KOPT-K1 (cell line): ENCODE data around the gene RBBP8.

Source experiments
- H3K27ac ChIP-seq: fragments of 200-600 bp; sonication (generic); 2 replicates; pipeline ENCODE4 v1.5.1; 2016; ENCODE audit warnings: antibody characterized with exemption, mild to moderate bottlenecking, low read depth, low read length; ENCODE audit not compliant: poor library complexity, severe bottlenecking
- H3K36me3 ChIP-seq: fragments of 200-600 bp; sonication (generic); 2 replicates; pipeline ENCODE4 v1.5.1; 2017; ENCODE audit warnings: antibody characterized with exemption, mild to moderate bottlenecking, low read length, moderate library complexity; ENCODE audit not compliant: insufficient read depth
- H3K9me3 ChIP-seq: fragments of 200-600 bp; sonication (generic); 2 replicates; pipeline ENCODE4 v1.5.1; 2017; ENCODE audit warnings: antibody characterized with exemption, low read length, mild to moderate bottlenecking; ENCODE audit not compliant: insufficient read depth, poor library complexity, severe bottlenecking

Gene RBBP8

GRCh38 chr18:22999647-23000046 lies 66.5 kb downstream of the RBBP8 start:
- H3K27ac ChIP-seq: no peak overlapping the region
- H3K36me3 ChIP-seq: peaks cover 93% of the 10 kb centered on the region

GRCh38 chr18:23003289-23003688 lies 70.2 kb downstream of the RBBP8 start:
- H3K36me3 ChIP-seq: peaks cover 97% of the 10 kb centered on the region
- no peaks in the 10 kb centered on the region for H3K9me3 ChIP-seq
- H3K27ac ChIP-seq: no peak overlapping the region

More at GRCh38 chr18:22999647-23000046, 66.5 kb downstream of the RBBP8 start:
- H3K9me3 ChIP-seq: no peaks in the 10 kb centered on the region

- Histone ChIP-seq H3K9me3 (no peaks in the 10 kb centered on the region), H3K36me3 (peaks cover 75% of the 10 kb centered on the region)
Measured at GRCh38 chr18:23012249-23012648, 79.1 kb downstream of the RBBP8 start.

GRCh38 chr18:23020555-23021294 lies 87.6 kb downstream of the RBBP8 start:
- Histone ChIP-seq H3K9me3 (no peaks in the 10 kb centered on the region), H3K27ac (peak overlapping the region; percentile 41), H3K36me3 (peaks cover 76% of the 10 kb centered on the region)

More at GRCh38 chr18:23012249-23012648, 79.1 kb downstream of the RBBP8 start:
- no peak overlapping the region for H3K27ac ChIP-seq

GRCh38 chr18:23021623-23022022 lies 88.5 kb downstream of the RBBP8 start:
- Histone ChIP-seq H3K36me3 (peaks cover 77% of the 10 kb centered on the region), H3K9me3 (no peaks in the 10 kb centered on the region), H3K27ac (no peak overlapping the region)

DNA sequence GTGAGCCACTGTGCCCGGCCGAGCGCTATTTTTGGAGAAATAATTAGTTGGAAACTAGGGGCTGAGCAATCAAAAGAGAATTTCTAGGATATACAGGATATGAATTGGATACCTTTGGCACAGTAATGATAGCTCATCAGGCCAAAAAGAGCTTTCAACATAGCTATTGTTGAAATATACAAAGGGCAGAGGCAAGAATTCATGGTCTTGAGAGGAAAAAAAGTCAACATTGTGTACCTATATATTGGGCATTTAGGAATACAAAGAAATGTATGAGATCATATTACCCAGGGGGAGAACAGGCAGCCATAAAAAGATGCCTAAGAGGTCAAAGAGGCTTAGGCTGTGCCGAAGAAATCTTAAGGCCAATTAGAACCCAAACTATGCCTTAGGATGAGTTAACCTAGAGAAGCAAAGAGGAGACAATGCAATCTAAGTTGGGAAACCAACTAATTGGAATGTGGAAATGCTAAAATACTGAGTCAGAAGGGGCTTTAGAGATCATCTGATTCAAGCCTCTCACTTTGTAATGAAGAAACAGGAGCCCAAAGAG lies 99.0 kb downstream of the RBBP8 start:
- peaks cover 28% of the 10 kb centered on the region for H3K36me3 ChIP-seq
- H3K9me3 ChIP-seq: no peaks in the 10 kb centered on the region
- H3K27ac ChIP-seq: no peak overlapping the region

DNA sequence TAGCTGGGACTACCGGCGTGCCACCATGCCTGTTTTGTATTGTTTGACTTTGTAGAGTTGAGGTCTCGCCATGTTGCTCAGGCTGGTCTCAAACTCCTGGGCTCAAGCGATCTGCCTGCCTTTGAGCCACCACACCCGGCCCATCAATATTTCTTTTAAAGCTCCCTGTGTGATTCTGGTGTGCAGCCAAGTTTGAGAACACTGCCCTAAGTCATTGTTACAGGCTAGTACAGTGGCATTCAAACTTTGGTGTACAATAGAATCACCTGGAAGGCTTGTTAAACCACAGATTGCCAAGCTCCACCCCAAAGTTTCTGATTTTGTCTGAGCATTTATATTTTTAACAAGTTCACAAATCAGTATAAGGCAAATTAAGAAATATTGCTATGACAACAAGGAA lies 99.9 kb downstream of the RBBP8 start:
- H3K36me3 ChIP-seq: peaks cover 18% of the 10 kb centered on the region
- H3K9me3 ChIP-seq: no peaks in the 10 kb centered on the region
- H3K27ac ChIP-seq: no peak overlapping the region

- Histone ChIP-seq H3K27ac (no peak overlapping the region), H3K36me3 (no peaks in the 10 kb centered on the region), H3K9me3 (no peaks in the 10 kb centered on the region)
Measured at GRCh38 chr18:23036660-23037201, 103.6 kb downstream of the RBBP8 start.

- peaks cover 4% of the 10 kb centered on the region for H3K9me3 ChIP-seq
- H3K36me3 ChIP-seq: no peaks in the 10 kb centered on the region
- no peak overlapping the region for H3K27ac ChIP-seq
Measured at GRCh38 chr18:23037646-23038045, 104.5 kb downstream of the RBBP8 start.

GRCh38 chr18:23038712-23039111 lies 105.6 kb downstream of the RBBP8 start:
- no peak overlapping the region for H3K27ac ChIP-seq
- H3K9me3 ChIP-seq: peaks cover 4% of the 10 kb centered on the region
- no peaks in the 10 kb centered on the region for H3K36me3 ChIP-seq

- Histone ChIP-seq H3K27ac (no peak overlapping the region), H3K36me3 (no peaks in the 10 kb centered on the region), H3K9me3 (peaks cover 4% of the 10 kb centered on the region)
Measured at GRCh38 chr18:23042133-23042532, 109.0 kb downstream of the RBBP8 start.

DNA sequence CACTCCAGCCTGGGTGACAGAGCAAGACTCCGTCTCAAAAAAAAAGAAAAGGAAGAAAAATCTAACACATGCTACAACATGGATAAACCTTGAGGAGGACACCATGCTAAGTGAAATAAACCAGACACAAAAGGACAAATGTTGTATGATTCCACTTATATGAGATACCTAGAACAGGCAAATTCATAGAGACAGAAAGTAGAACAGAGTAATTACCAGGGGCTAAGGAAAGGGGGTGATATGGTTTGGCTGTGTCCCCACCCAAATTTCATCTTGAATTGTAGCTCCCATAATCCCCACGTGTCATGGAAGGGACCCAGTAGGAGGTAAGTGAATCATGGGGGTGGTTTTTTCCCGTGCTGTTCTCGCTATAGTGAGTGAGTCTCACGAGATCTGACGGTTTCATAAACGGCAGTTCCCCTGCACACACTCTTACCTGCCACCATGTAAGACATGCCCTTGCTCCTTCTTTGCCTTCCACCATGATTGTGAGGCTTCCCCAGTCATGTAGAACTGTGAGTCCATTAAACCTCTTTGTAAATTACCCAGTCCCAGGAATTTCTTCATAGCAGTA lies 110.8 kb downstream of the RBBP8 start:
- no peak overlapping the region for H3K27ac ChIP-seq
- no peaks in the 10 kb centered on the region for H3K36me3 ChIP-seq
- H3K9me3 ChIP-seq: peaks cover 4% of the 10 kb centered on the region

- Histone ChIP-seq H3K36me3 (no peaks in the 10 kb centered on the region), H3K27ac (peak overlapping the region; percentile 7), H3K9me3 (no peaks in the 10 kb centered on the region)
Measured at GRCh38 chr18:23049698-23050373, 116.7 kb downstream of the RBBP8 start.

DNA sequence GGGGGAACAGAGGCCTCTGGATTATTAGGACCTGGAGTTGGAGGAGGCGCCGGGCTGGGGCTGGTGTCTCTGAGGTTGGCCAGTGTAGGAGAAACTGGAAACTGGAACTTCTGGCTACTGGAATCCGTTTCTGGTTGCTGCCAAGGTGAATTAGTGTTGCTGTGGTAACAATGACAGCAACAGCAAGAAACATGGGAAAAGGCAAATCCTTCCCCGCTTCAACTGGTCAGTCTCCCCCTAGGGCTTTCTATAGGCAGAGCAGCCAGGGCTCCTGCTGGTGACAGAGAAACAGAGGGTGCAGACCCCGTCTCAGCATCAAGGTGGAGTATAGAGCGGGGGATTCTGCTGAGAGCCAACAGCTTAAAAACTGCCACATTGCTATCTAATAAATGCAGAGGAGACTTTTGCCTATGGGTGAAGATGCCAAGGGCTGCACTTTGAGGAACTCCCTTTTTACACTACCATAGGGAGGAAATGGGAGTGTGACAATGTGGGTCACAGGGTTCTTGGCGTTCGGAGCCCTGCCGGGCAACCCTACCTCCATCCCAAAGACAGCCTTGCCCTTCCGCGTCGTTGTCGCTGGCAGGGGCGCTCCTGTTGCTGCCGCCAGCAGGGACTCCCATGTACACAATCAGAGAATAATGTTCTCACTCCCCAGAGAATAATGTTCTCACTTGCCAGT lies 120.8 kb downstream of the RBBP8 start:
- H3K27ac ChIP-seq: no peak overlapping the region
- H3K9me3 ChIP-seq: no peaks in the 10 kb centered on the region
- H3K36me3 ChIP-seq: no peaks in the 10 kb centered on the region

- no peaks in the 10 kb centered on the region for H3K36me3 ChIP-seq
- H3K27ac ChIP-seq: no peak overlapping the region
- no peaks in the 10 kb centered on the region for H3K9me3 ChIP-seq
Measured at GRCh38 chr18:23054553-23054952, 121.4 kb downstream of the RBBP8 start.
